ENCODE data around the gene STK25. TPM values are rescaled to one million over a fixed set of nuclear protein-coding genes. Genes with fewer than 3 reads are reported as not detected.

Gene STK25
- total RNA-seq, 2 donors from 2014 or later, result 94.5 to 173 TPM

DNA sequence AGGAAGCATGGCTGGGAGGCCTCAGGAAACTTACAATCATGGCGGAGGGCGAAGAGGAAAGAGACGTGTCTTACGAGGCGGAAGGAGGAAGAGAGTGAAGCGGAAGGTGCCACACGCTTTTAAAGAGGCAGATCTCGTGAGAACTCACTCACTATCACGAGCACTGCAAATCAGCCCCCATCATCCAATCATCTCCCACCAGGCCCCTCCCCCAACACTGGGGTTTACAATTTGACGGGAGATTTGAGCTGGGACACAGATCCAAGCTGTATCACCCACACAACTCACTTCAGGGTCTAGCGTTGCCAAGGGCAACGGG lies 45.1 kb upstream of the STK25 start:
- TF ChIP-seq, protein P1, sequence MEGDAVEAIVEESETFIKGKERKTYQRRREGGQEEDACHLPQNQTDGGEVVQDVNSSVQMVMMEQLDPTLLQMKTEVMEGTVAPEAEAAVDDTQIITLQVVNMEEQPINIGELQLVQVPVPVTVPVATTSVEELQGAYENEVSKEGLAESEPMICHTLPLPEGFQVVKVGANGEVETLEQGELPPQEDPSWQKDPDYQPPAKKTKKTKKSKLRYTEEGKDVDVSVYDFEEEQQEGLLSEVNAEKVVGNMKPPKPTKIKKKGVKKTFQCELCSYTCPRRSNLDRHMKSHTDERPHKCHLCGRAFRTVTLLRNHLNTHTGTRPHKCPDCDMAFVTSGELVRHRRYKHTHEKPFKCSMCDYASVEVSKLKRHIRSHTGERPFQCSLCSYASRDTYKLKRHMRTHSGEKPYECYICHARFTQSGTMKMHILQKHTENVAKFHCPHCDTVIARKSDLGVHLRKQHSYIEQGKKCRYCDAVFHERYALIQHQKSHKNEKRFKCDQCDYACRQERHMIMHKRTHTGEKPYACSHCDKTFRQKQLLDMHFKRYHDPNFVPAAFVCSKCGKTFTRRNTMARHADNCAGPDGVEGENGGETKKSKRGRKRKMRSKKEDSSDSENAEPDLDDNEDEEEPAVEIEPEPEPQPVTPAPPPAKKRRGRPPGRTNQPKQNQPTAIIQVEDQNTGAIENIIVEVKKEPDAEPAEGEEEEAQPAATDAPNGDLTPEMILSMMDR (IDR thresholded peaks at IDR 0.05), result no peak
- Histone ChIP-seq H3K4me1 (peaks cover 0 to 4% of the 10 kb centered on the region in 2 donors), H3K9me3 (peaks cover 0 to 19% of the 10 kb centered on the region in 2 donors), H3K27me3 (no peaks in the 10 kb centered on the region), H3K27ac (no peak overlapping the region), H3K4me3 (no peak overlapping the region), H3K36me3 (no peaks in the 10 kb centered on the region)
- DNase-seq (ENCODE audit: low spot score), result no peak

DNA sequence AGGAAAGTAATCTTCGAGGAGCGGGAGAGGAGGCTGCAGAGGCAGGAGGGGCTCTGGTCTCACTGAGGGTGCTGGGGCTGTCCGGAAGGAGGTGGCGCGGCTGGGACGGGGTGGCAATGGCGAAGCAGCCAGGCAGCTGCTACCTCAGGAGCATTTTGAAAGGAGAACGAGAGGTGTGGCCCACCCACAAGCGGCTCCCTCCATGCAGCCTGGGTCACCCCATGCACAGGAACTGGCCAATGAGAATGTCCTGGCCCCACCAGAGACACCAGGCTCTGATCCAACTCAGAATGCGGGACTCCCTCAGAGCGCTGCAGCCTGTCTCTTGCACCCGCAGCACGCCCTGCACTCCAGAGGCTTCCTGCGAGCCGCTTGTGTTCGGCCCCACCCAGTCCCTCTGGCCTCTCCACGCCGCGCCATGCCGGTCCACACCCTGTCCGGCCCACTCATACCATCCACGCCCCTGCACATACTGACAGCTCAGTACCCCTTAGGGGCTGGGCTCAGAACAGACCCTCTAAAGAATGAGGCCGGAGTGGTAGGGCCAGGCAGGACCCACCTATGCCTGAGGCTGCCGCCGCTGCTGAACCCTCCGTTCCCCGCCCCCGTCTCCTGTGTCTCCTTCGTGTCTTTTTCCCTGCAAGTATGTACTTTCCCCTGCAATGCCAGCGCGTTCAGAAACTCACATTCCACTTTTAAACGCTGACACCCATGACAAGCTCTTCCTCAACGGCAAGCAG lies 43.8 kb upstream of the STK25 start:
- no peak for DNase-seq (ENCODE audit: low spot score)
- Histone ChIP-seq H3K4me3 (peak overlapping the region in 1 of 2 donors; percentile 15), H3K27me3 (no peaks in the 10 kb centered on the region), H3K36me3 (no peaks in the 10 kb centered on the region), H3K4me1 (peaks cover 0 to 3% of the 10 kb centered on the region in 2 donors), H3K27ac (no peak overlapping the region), H3K9me3 (peaks cover 0 to 16% of the 10 kb centered on the region in 2 donors)
- TF ChIP-seq, protein P1 (IDR thresholded peaks at IDR 0.05), result no peak

DNA sequence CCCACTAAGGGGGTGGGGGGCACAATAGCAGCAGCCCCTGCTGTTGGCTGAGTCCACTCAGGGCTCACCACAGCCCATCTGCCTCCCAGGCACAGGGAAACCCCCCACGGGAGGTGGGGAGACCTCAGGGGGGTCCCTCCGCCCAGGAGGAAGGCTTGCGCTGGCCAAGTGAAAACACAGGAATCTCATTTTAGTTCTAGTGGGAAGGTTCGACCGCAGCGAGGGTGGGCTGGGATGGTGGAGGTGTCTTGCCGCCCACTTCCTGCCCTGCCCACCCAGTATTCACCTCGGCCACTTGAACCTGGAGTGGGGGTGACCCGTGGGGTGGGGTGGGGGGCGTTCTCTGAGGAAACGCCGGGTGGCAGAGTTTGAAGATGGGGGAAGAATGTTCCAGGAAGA lies 43.2 kb upstream of the STK25 start:
- H3K36me3 ChIP-seq, result no peaks in the 10 kb centered on the region
- DNase-seq (ENCODE audit: low spot score), result no peak
- peaks cover 0 to 10% of the 10 kb centered on the region in 2 donors for H3K9me3 ChIP-seq
- peak overlapping the region in 1 of 2 donors; percentile 15 for H3K4me3 ChIP-seq
- no peaks in the 10 kb centered on the region for H3K27me3 ChIP-seq
- H3K4me1 ChIP-seq, result peaks cover 0 to 9% of the 10 kb centered on the region in 2 donors
- no peak overlapping the region for H3K27ac ChIP-seq
- TF ChIP-seq, protein P1 (IDR thresholded peaks at IDR 0.05), result no peak

DNA sequence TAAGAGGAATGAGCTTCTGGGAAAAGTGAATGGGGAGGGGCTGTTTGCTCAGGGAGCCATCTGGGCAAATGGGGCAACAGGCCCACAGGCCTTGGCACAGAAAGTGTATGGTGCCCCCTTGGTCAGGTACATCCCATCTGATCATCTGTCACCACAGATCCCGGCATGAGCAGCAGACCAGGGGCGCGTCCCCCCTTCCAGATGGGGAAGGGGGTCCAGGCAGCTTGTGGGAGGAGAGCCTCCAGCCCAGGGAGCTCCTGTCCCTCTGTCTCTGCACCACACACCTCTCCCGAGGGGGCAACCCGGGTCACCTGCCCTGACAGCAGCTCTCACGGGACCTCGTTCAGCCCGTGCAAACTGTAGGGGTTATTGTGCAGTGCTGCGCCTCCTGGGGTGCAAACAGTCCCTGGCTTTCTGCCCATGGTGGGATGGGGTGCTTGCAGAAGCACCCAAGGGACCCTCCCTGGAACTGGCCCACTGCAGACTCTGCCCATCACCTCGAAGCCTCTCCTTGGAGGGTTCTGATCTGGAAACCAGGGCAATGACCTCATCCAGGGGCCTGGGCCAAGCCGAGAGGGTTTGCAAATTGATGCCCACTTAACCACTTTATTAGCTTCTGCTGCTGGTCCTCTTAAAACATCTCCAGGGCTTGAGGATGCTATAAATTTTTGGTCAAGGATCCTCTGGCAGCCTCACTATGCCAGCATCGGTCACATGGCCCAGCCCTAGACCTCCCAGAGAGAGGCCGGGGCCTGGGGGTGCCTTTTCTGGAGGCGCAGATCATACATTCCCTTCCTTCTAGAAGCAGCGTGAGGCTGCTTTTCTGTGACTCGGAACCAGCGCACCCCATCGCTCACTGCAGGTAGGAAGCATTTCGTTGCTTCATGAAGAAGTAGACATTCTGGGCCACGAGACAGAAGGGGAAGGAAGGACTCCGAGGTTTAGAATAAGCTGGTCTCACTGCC lies 42.5 kb upstream of the STK25 start:
- H3K27me3 ChIP-seq, result no peaks in the 10 kb centered on the region
- H3K9me3 ChIP-seq, result peaks cover 0 to 3% of the 10 kb centered on the region in 2 donors
- H3K4me3 ChIP-seq, result no peak overlapping the region
- no peaks in the 10 kb centered on the region for H3K36me3 ChIP-seq
- H3K4me1 ChIP-seq, result peaks cover 0 to 12% of the 10 kb centered on the region in 2 donors
- H3K27ac ChIP-seq, result no peak overlapping the region
- TF ChIP-seq, protein P1 (IDR thresholded peaks at IDR 0.05), result no peak
- no peak for DNase-seq (ENCODE audit: low spot score)

DNA sequence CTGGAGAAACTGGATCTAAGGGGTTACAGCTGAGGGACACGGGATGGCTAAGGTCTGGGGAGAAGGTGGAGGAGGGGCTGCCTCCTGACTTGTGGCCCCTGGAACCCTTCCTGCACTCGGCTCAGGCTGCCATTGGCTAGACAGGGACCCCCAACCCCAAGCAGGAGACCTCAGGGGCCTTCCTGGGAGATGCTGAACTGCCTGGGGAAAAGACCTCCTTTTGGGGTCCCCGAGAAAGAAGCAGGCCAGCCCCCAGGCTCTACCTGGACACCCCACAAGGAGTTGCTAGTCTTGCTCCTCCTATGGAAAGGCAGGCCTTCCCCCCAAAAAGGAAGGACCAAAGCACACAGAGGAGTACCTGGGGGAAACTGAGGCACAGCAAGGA lies 40.1 kb upstream of the STK25 start:
- DNase-seq (ENCODE audit: low spot score), result no peak
- no peak overlapping the region for H3K27ac ChIP-seq

More for the DNA sequence above, 40.1 kb upstream of the STK25 start:
- H3K27me3 ChIP-seq, result no peaks in the 10 kb centered on the region
- no peaks in the 10 kb centered on the region for H3K36me3 ChIP-seq
- no peaks in the 10 kb centered on the region for H3K9me3 ChIP-seq
- peaks cover 0 to 18% of the 10 kb centered on the region in 2 donors for H3K4me1 ChIP-seq
- no peak overlapping the region for H3K4me3 ChIP-seq
- TF ChIP-seq, protein P1 (IDR thresholded peaks at IDR 0.05), result no peak

Measured in right atrium auricular region (tissue), 2 donors.